GM21447 (cell line): ENCODE measurements around the gene COL13A1.

ENCODE experiments used
- ATAC-seq: cut with Tn5 transposase; IDR thresholded peaks from one replicate; pipeline ENCODE4 v1.9.1; 2021; ENCODE audit not compliant: unreplicated experiment

The COL13A1 gene

GRCh38 chr10:69902835-69903535 lies 101.3 kb downstream of the COL13A1 start:
- no peak for ATAC-seq

- no peak for ATAC-seq
Measured at GRCh38 chr10:69904533-69904932, 102.8 kb downstream of the COL13A1 start.

DNA sequence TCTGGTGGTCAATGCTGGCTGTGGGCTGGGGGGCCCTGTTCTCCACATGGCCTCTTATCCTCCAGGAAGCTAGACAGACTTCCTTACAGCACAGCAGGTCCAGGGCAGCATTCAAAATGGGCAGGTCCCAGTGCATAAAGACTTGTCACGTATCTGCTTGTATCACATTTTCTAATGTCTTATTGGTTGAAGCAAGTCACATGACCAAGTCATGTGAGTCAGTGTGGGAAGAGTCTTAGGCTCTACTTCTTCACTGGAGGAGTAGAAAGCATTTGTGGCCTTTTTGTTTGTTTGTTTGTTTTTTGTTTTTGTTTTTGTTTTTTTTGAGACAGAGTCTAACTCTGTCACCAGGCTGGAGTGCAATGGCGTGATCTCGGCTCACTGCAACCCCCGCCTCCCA lies 104.7 kb downstream of the COL13A1 start:
- ATAC-seq, result no peak

- ATAC-seq, result no peak
Measured at GRCh38 chr10:69907517-69907916, 105.8 kb downstream of the COL13A1 start.

DNA sequence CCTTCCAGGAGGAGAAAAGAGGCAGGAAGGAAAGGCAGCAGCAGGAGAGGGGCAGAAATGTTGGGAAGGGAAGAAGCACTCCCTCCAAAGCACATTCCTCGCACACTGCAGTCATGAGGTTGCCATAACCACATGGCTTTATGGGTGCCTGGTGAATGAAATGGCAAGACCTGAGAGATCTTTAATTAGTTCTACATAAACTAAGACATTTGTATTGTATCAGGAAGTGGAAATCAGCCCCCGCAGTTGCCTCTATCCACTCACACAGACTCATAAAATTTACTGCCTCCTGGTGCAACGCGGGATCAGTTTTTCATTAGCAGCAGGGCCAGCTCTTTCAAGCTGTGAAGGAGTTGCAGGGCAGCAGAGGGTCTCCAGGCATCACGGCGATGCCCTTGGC lies 106.4 kb downstream of the COL13A1 start:
- no peak for ATAC-seq

DNA sequence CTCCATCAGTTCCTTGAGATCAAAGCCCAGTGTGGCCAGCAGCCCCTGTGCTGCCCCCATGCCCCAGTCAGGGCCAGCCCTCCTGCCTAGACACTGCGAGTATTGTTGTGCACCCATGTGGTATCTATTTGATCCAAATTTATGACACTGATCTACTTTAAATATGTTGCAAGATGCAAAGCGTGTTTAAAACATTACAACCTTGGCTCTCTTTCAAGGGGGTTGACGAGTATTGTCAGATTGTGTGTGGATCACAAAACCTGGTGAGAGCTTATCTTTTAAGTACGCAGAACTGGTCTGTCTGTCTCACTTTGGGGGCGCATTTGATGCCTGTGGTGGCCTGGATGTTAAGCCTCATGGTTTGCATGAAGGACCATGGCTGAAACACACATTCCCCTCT lies 108.9 kb downstream of the COL13A1 start:
- ATAC-seq, result no peak

DNA sequence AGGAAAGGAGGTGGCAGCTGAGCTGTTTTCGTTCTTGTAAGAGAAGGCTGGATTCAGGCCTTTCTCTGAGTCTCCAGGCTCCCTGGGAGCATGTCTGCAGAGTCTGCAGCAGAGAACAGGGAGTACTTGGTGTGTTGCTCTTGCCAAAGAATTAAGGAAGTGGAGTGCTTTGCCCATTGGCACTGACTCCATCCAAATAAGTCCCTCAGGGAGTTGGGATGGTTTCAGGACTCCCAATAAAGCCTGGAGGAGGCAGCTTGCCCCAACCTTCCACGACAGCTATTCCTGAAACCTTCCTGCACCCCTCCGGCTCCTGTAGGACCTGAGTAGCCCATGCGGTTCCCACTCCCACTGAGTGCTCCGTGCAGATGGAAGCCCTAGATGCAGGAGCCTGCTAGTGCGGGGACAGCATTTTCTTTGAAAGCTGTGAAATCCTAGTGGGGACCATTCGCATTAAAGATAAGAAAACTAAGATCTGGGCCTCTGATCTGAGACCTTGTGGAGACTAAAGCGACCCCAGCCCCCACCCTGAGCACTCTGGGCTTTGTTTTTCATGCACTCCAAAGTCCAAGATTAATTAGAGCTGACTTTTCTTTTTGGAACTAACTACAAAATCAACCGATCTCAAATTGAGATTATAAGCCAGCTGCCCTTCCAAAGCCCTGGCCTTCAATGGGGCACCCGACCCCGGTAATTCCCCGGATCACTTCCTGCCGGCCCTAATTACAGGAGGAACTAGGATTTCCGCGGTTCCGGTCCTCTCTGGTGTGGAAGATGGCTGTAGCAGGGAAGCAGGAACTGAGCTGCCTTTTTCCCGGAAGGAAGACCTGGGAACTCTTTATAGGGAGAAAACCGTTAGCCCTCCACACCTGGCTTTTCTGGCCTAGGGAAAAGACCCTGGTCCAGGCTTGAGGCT lies 110.2 kb downstream of the COL13A1 start:
- ATAC-seq, result no peak

DNA sequence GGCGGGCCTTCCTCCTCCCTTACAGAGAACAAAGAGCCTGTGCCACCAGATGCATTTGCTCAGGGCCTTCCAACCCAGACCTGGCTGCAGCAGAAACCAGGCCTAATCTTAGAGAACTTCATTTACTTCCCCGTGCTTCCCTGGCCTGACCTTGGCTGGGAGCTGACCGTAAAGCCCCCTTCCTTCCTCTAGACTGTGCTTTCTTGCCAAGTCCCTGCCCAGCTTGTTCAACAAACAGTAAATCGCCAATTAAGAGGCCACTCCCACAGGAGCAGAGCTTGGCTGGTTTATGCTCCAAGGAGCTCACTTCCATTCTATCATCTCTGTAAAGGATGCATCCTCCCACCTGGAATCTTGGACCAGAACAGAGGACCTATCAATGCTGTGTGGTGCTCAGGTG lies 110.9 kb downstream of the COL13A1 start:
- no peak for ATAC-seq

- ATAC-seq, result no peak
Measured at GRCh38 chr10:69913606-69914382, 112.1 kb downstream of the COL13A1 start.

GRCh38 chr10:69914398-69915214 lies 112.9 kb downstream of the COL13A1 start:
- no peak for ATAC-seq

DNA sequence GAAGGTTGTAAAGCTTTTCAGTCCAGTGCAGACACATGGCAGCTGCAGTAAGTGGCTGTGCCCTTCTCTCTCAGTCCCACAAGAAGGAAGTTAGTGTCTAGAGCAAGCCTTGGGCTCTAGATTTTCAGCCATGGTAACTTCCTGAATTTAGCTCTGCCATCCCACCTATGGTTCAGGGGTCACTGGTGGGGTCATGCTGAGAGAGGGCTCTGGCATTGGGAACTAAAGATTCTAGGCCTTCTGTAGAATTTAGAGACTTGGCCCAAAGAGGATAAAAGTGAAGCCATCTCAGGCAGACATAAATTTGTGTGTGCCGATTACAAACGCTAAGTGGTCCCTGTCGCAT lies 113.5 kb downstream of the COL13A1 start:
- ATAC-seq, result no peak

DNA sequence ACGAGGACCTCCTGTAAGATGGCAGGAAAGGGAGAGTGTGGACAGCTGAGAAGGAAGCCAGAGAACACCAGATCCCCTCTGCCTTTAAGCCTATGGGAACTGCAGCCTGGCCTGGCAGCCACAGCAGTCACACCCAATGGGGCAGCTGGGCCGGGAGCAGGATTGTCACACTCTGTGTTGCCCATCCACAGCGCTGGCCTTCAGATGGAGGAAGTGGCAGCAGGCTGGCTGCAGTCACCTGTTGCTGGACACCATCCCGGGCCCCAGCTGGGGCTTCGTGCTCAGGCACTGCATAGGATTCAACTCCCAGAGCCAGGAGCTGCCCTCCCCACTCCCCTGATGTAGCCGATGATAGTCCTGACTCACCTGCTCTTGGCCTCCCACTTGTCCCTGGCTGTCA lies 114.4 kb downstream of the COL13A1 start:
- no peak for ATAC-seq

DNA sequence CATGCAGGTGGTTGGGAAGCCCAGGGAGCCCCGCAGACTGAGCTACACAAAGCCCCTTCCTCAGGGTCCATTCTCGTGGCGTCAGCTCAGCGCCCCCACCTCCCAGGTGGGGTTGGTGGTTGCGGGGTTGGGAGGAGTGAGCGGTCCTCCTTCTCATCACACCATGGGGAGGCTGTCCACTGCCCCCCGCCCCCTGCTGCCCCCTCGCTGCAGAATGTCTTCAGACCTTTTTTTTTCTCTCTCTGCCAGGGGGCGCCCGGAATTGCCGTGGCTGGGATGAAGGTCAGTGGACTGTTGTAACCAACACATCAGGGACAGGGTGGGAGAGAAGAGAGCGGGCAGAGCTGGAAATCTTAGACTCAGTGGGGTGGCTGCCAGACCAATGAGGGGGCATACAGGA lies 116.3 kb downstream of the COL13A1 start:
- no peak for ATAC-seq

- ATAC-seq, result no peak
Measured at GRCh38 chr10:69919250-69919649, 117.5 kb downstream of the COL13A1 start.

DNA sequence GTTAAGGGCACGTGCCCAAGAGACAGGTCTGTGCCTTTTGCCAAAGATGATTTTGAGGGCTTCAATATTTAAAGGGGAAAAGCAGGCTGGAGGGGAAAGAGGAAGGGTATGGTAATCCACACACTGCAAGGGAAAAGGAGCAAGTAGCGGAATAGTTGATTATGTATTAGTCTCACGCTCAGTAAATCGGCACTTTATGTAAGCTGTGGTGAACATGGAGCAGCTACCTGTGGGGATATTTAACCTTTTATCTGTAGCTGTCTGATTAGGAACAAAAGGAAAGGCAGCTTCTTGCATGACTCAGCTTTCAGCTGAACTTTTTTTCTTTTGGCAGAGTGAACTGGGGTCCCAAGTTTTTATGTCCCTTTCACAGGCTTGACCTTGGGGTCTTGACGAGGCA lies 123.4 kb downstream of the COL13A1 start:
- ATAC-seq, result no peak

DNA sequence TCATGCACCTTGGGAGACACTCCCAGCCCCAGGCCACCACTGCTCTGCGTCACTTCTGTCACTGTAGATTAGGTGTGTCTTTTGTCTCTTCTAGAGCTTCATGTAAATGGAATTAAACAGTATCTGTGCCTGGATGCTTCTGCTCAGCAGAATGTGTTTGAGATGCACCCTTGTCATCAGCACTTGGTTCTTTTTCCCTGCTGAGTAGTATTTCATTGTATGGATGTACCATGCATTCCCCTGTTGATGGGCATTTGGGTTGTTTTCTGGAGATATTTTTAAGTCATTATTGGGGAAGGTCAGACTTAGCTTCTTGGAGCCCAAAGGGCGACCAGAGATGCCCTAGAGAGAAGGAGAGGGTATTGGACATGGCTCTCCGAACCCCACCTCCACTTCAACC lies 126.6 kb downstream of the COL13A1 start:
- ATAC-seq, result no peak

DNA sequence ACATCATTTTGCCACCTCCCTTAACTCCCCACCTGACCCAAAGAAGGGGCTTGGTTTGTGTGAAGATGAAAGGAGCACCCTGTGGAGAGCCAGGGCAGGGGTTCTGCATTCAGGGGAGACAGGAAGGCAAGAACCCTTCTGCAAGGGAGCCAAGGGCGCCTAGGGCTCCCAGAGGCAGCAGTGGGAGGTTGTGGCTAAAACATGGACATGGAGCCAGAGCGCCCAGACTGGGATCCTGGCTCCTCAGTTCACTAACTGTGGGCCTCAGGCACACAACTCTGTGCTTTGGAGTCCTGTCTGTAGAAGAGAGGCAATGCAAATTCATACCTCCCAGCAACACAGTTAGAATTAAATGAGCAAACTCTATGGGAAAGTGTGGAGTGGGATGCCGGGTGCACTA lies 127.9 kb downstream of the COL13A1 start:
- no peak for ATAC-seq

DNA sequence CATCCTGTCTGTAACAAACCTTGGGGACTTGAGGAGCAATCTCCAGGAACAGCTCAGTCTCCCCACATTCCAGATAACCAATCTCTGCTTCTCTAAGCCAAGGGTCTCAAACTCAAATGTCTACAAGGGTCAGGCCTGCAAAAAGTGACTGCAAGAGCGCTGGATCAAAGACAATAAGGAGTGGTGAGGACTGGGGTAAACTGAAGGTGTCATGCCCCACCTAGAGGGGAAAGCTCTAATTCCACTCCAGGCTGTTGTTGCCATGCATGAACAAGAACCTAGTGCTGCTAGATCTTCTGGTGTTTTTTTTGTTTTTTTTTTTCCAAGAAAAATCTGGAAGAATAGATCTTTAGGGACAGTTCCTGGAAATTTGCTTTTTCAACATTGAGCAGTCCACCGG lies 133.1 kb downstream of the COL13A1 start:
- ATAC-seq, result no peak

- ATAC-seq, result no peak
Measured at GRCh38 chr10:69936091-69936490, 134.4 kb downstream of the COL13A1 start.

DNA sequence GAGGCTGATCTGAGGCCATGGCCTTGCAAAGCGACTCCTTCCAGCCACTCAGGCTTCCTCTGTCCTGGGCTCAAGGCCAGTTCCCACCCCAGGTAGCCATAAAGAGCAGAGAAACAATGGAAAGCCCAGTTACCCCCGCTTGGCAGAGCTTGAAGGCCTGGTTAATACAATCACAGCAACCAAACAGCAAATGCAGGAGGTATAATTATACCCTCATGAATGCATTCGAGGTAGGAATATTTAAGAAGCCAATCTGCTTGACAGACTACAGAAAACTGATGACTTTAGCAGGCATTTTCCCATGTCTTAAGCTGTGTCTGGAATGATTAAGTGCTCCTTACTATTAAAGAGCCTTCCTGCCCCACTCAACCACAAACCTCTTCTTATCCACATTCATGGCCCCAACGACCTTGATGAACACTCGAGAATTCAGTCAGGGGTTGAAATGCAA lies 136.9 kb downstream of the COL13A1 start:
- no peak for ATAC-seq

DNA sequence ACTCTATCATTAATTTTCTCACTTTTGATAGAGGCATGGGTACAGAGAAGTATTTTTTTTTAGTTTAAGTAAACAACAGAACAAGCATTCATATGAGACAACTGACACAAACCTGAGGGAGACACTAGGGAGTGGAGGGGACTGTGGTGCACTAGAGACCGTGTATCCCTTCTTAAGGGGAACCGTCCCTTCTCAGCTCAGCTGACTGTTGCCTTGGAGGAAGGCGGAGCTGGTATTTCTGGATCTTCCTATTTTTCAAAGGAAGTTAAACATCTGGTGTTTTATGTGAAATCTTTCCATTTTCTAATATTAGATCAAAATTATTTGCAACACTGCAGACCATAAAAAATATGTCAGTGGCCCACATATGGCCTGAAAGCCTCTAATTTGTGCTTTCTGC lies 137.4 kb downstream of the COL13A1 start:
- ATAC-seq, result no peak
